ENCODE results near the gene FOXJ3. TPM values are rescaled to one million over a fixed set of nuclear protein-coding genes. Genes with fewer than 3 reads are reported as not detected.

Gene FOXJ3
- total RNA-seq, 1 donor from 2014 or later, result 30.9 TPM

DNA sequence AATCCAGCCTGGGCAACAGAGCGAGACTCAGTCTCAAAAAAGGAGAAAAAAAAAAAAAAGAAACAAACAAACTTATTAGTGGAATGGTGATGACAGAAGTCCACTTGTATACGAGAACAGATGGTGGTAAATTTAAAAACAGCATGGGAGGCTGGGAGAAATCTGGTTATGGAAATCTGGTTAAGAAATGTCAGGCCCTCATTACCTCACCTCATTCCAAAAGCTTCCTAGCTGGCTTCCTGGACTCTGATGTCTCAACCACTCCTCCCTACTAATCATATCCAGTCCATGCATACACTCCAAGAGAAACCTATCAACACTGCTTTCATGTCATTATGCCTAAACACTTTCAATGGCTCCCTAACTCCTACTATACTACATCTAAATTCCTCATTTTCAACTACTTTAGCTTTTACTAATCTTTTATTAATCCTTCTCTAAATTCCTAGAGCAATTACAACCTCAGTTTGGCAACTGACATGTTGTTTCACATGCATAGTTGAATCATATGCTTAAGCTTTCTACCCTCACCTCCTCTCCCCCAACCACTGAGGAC, 52.9 kb downstream of the FOXJ3 start:
- H3K9me3 Mint-ChIP-seq (ENCODE audit: low read depth), result no peaks in the 10 kb centered on the region
- no peak overlapping the region for H3K4me3 Mint-ChIP-seq (ENCODE audit: unreplicated experiment)
- H3K27me3 Mint-ChIP-seq (ENCODE audit: low read depth), result no peaks in the 10 kb centered on the region
- DNase-seq (ENCODE audit: low spot score), result no peak
- H3K4me1 Mint-ChIP-seq (ENCODE audit: low read depth), result peaks cover 40% of the 10 kb centered on the region
- TF ChIP-seq, protein P1, sequence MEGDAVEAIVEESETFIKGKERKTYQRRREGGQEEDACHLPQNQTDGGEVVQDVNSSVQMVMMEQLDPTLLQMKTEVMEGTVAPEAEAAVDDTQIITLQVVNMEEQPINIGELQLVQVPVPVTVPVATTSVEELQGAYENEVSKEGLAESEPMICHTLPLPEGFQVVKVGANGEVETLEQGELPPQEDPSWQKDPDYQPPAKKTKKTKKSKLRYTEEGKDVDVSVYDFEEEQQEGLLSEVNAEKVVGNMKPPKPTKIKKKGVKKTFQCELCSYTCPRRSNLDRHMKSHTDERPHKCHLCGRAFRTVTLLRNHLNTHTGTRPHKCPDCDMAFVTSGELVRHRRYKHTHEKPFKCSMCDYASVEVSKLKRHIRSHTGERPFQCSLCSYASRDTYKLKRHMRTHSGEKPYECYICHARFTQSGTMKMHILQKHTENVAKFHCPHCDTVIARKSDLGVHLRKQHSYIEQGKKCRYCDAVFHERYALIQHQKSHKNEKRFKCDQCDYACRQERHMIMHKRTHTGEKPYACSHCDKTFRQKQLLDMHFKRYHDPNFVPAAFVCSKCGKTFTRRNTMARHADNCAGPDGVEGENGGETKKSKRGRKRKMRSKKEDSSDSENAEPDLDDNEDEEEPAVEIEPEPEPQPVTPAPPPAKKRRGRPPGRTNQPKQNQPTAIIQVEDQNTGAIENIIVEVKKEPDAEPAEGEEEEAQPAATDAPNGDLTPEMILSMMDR (IDR thresholded peaks at IDR 0.05), result no peak
- peaks cover 1% of the 10 kb centered on the region for H3K36me3 Mint-ChIP-seq (ENCODE audit: low read depth)
- peak overlapping the region; percentile 34 for H3K27ac Mint-ChIP-seq (ENCODE audit: unreplicated experiment)

GRCh38 chr1:42280821-42281220, 54.2 kb downstream of the FOXJ3 start:
- TF ChIP-seq, protein P1 (IDR thresholded peaks at IDR 0.05), result no peak
- Mint-ChIP-seq H3K27me3 (ENCODE audit: low read depth) (no peaks in the 10 kb centered on the region), H3K9me3 (ENCODE audit: low read depth) (no peaks in the 10 kb centered on the region), H3K4me1 (ENCODE audit: low read depth) (peaks cover 40% of the 10 kb centered on the region), H3K4me3 (ENCODE audit: unreplicated experiment) (no peak overlapping the region), H3K27ac (ENCODE audit: unreplicated experiment) (no peak overlapping the region), H3K36me3 (ENCODE audit: low read depth) (peaks cover 1% of the 10 kb centered on the region)
- DNase-seq (ENCODE audit: low spot score), result no peak

DNA sequence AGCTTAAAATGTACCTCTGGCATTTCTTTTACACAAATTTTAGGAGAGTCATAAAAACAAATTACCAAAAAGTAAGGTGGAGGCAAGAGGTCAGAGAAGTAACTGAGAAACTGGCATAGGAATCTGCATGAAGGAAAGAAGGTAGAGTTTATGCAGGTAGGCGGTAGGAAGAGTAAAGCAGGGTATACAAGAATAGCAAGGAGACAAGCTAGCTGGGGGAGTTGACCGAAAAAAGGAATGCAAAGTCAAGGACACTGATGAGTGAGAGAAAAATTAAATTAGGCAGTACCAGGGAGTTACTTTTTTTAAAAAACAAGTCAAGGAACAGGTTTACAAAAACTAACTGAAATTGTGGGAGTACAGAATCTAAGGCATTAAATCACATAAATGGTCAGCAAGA, 56.0 kb downstream of the FOXJ3 start:
- no peak overlapping the region for H3K4me3 Mint-ChIP-seq (ENCODE audit: unreplicated experiment)
- TF ChIP-seq, protein P1 (IDR thresholded peaks at IDR 0.05), result no peak

GRCh38 chr1:42272920-42273319, 62.1 kb downstream of the FOXJ3 start:
- Mint-ChIP-seq H3K36me3 (ENCODE audit: low read depth) (peaks cover 2% of the 10 kb centered on the region), H3K27ac (ENCODE audit: unreplicated experiment) (no peak overlapping the region), H3K9me3 (ENCODE audit: low read depth) (no peaks in the 10 kb centered on the region), H3K27me3 (ENCODE audit: low read depth) (no peaks in the 10 kb centered on the region), H3K4me3 (ENCODE audit: unreplicated experiment) (no peak overlapping the region), H3K4me1 (ENCODE audit: low read depth) (no peaks in the 10 kb centered on the region)
- no peak for DNase-seq (ENCODE audit: low spot score)
- TF ChIP-seq, protein P1 (IDR thresholded peaks at IDR 0.05), result no peak

More for the DNA sequence above, 56.0 kb downstream of the FOXJ3 start:
- H3K27ac Mint-ChIP-seq (ENCODE audit: unreplicated experiment), result peak overlapping the region; percentile 10
- DNase-seq (ENCODE audit: low spot score), result no peak
- peaks cover 37% of the 10 kb centered on the region for H3K4me1 Mint-ChIP-seq (ENCODE audit: low read depth)
- no peaks in the 10 kb centered on the region for H3K27me3 Mint-ChIP-seq (ENCODE audit: low read depth)
- H3K9me3 Mint-ChIP-seq (ENCODE audit: low read depth), result no peaks in the 10 kb centered on the region
- peaks cover 1% of the 10 kb centered on the region for H3K36me3 Mint-ChIP-seq (ENCODE audit: low read depth)

DNA sequence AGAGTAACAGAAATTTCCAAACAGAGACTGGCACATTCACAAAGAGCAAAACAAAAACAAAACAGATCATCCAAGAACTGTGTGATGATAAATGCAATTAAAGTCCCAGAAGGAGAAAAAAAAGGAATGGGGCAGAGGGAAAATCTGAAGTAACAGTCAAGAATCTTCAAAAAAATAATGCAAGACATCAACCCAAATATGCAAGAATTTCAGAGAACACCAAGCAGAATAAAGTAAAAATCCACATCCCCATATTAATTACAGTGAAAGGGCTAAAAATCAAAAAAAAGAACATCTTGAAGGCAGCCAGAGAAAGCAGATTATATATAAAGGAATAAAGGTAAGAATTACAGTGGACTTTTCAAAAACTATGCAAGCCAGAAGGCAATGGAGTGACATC, 67.1 kb downstream of the FOXJ3 start:
- peaks cover 11% of the 10 kb centered on the region for H3K36me3 Mint-ChIP-seq (ENCODE audit: low read depth)
- H3K9me3 Mint-ChIP-seq (ENCODE audit: low read depth), result no peaks in the 10 kb centered on the region
- TF ChIP-seq, protein P1 (IDR thresholded peaks at IDR 0.05), result no peak
- H3K4me3 Mint-ChIP-seq (ENCODE audit: unreplicated experiment), result no peak overlapping the region
- no peak overlapping the region for H3K27ac Mint-ChIP-seq (ENCODE audit: unreplicated experiment)
- DNase-seq (ENCODE audit: low spot score), result no peak
- H3K27me3 Mint-ChIP-seq (ENCODE audit: low read depth), result no peaks in the 10 kb centered on the region
- H3K4me1 Mint-ChIP-seq (ENCODE audit: low read depth), result peaks cover 6% of the 10 kb centered on the region

Data from chondrocyte (in vitro differentiated cells).